H9 (cell line): Measurements from ENCODE around the gene MBP. TPM values are rescaled to one million over a fixed set of nuclear protein-coding genes. Genes with fewer than 3 reads are reported as not detected.

Source experiments
- DNase-seq: peaks from one replicate; pipeline ENCODE4 v3.0.0-alpha.2; 2017
- H2AFZ ChIP-seq: one replicate; pipeline ENCODE4 v1.6.1; 2013; ENCODE audit warnings: mild to moderate bottlenecking, low read length, control low read depth, moderate library complexity
- H2AK5ac ChIP-seq: 2 replicates; pipeline ENCODE4 v1.6.1; 2013; ENCODE audit warnings: low read length, control low read depth, mixed read lengths; ENCODE audit not compliant: insufficient read length
- H2BK120ac ChIP-seq: one replicate; pipeline ENCODE4 v1.6.1; 2013; ENCODE audit warnings: low read depth, mild to moderate bottlenecking, low read length, control low read depth, inconsistent platforms; ENCODE audit not compliant: poor library complexity, severe bottlenecking
- H2BK12ac ChIP-seq: 2 replicates; pipeline ENCODE4 v1.6.1; 2013; ENCODE audit warnings: low read length, control low read depth, mixed read lengths, low read depth; ENCODE audit not compliant: insufficient read length
- H2BK15ac ChIP-seq: 2 replicates; pipeline ENCODE4 v1.6.1; 2013; ENCODE audit warnings: low read depth, low read length, control low read depth
- H2BK20ac ChIP-seq: one replicate; pipeline ENCODE4 v1.6.1; 2013; ENCODE audit warnings: low read depth, mild to moderate bottlenecking, low read length, control low read depth, inconsistent platforms; ENCODE audit not compliant: poor library complexity, severe bottlenecking
- H2BK5ac ChIP-seq: 2 replicates; pipeline ENCODE4 v1.6.1; 2013; ENCODE audit warnings: low read length, control low read depth, mixed read lengths; ENCODE audit not compliant: insufficient read length
- H3K14ac ChIP-seq: 2 replicates; pipeline ENCODE4 v1.6.1; 2013; ENCODE audit warnings: low read length, control low read depth; ENCODE audit not compliant: insufficient read depth
- H3K18ac ChIP-seq: 2 replicates; pipeline ENCODE4 v1.6.1; 2013; ENCODE audit warnings: low read depth, mild to moderate bottlenecking, mixed read lengths, low read length, control low read depth; ENCODE audit not compliant: insufficient read length
- H3K23ac ChIP-seq: 2 replicates; pipeline ENCODE4 v1.6.1; 2013; ENCODE audit warnings: low read length, control low read depth, mixed read lengths, low read depth; ENCODE audit not compliant: insufficient read length
- H3K23me2 ChIP-seq: 2 replicates; pipeline ENCODE4 v1.6.1; 2013; ENCODE audit warnings: low read depth, mild to moderate bottlenecking, mixed read lengths, low read length, control low read depth; ENCODE audit not compliant: insufficient read length, poor library complexity, severe bottlenecking
- H3K27ac ChIP-seq: 2 replicates; pipeline ENCODE4 v1.5.1; 2013; ENCODE audit warnings: low read length, control low read depth, mixed read lengths, low read depth; ENCODE audit not compliant: insufficient read length
- H3K27me3 ChIP-seq: 2 replicates; pipeline ENCODE4 v1.6.1; 2013; ENCODE audit warnings: low read length, control low read depth, inconsistent platforms; ENCODE audit not compliant: insufficient read depth
- H3K4ac ChIP-seq: 2 replicates; pipeline ENCODE4 v1.6.1; 2013; ENCODE audit warnings: low read depth, mild to moderate bottlenecking, control low read depth, inconsistent platforms, low read length, moderate library complexity
- H3K4me1 ChIP-seq: 2 replicates; pipeline ENCODE4 v1.6.1; 2013; ENCODE audit warnings: low read length, control low read depth, inconsistent platforms; ENCODE audit not compliant: insufficient read depth
- H3K4me2 ChIP-seq: 2 replicates; pipeline ENCODE4 v1.6.1; 2013; ENCODE audit warnings: low read length, control low read depth, mixed read lengths; ENCODE audit not compliant: insufficient read length, insufficient read depth
- H3K56ac ChIP-seq: 2 replicates; pipeline ENCODE4 v1.6.1; 2013; ENCODE audit warnings: low read depth, mild to moderate bottlenecking, mixed read lengths, low read length, control low read depth; ENCODE audit not compliant: insufficient read length
- H3K79me1 ChIP-seq: 2 replicates; pipeline ENCODE4 v1.6.1; 2013; ENCODE audit warnings: low read depth, mild to moderate bottlenecking, moderate library complexity, low read length, control low read depth, inconsistent platforms; ENCODE audit not compliant: insufficient read depth, poor library complexity, severe bottlenecking
- H3K79me2 ChIP-seq: 2 replicates; pipeline ENCODE4 v1.6.1; 2013; ENCODE audit warnings: low read length, control low read depth, inconsistent platforms; ENCODE audit not compliant: insufficient read depth
- H3K9ac ChIP-seq: 2 replicates; pipeline ENCODE4 v1.6.1; 2013; ENCODE audit warnings: low read length, control low read depth, mixed read lengths; ENCODE audit not compliant: insufficient read length; ENCODE audit errors: extremely low read depth
- H3K9me3 ChIP-seq: one replicate; pipeline ENCODE4 v1.6.1; 2013; ENCODE audit warnings: low read depth, low read length, inconsistent platforms; ENCODE audit not compliant: control insufficient read depth
- H3T11ph ChIP-seq: one replicate; pipeline ENCODE4 v1.6.1; 2013; ENCODE audit warnings: mild to moderate bottlenecking, low read length, control low read depth, inconsistent platforms
- H4K20me1 ChIP-seq: one replicate; pipeline ENCODE4 v1.6.1; 2013; ENCODE audit not compliant: control insufficient read depth, insufficient read length, insufficient read depth
- H4K5ac ChIP-seq: 2 replicates; pipeline ENCODE4 v1.6.1; 2013; ENCODE audit warnings: low read depth, mild to moderate bottlenecking, mixed read lengths, low read length, control low read depth; ENCODE audit not compliant: insufficient read length
- H4K8ac ChIP-seq: replicated peaks from 2 replicates; pipeline ENCODE4 v1.6.1; 2013; ENCODE audit warnings: low read length, control low read depth, mixed read lengths, low read depth; ENCODE audit not compliant: insufficient read length
- H4K91ac ChIP-seq: 2 replicates; pipeline ENCODE4 v1.6.1; 2013; ENCODE audit warnings: low read depth, mild to moderate bottlenecking, moderate library complexity, mixed read lengths, low read length, control low read depth; ENCODE audit not compliant: insufficient read length
- H3K27ac Mint-ChIP-seq, 3 experiments: 2 replicates in 2 of 3; 3 replicates in 1 of 3; pipeline ENCODE4 v1.8.0; 2020 to 2021; ENCODE audit warnings: mixed read lengths in 3 of 3, mild to moderate bottlenecking in 1 of 3, moderate library complexity in 1 of 3
- H3K27me3 Mint-ChIP-seq: 2 replicates; pipeline ENCODE4 v1.8.0; 2021; ENCODE audit warnings: low read depth, mild to moderate bottlenecking, moderate library complexity, mixed read lengths
- H3K36me3 Mint-ChIP-seq, 3 experiments: 2 replicates in 2 of 3; 3 replicates in 1 of 3; pipeline ENCODE4 v1.8.0; 2020 to 2021; ENCODE audit warnings: low read depth in 3 of 3, mixed read lengths in 3 of 3; ENCODE audit not compliant: insufficient read depth in 1 of 3
- H3K4me1 Mint-ChIP-seq, 2 experiments: 2 replicates each; pipeline ENCODE4 v1.8.0; 2020; ENCODE audit warnings: mixed read lengths in 2 of 2
- H3K4me3 Mint-ChIP-seq, 2 experiments: 2 replicates in 1 of 2; 3 replicates in 1 of 2; pipeline ENCODE4 v1.8.0; 2020 to 2021; ENCODE audit warnings: mild to moderate bottlenecking in 2 of 2, mixed read lengths in 2 of 2, moderate library complexity in 1 of 2
- H3K9me3 Mint-ChIP-seq, 2 experiments: 2 replicates in 1 of 2; 3 replicates in 1 of 2; pipeline ENCODE4 v1.8.0; 2020; ENCODE audit warnings: mild to moderate bottlenecking in 2 of 2, mixed read lengths in 2 of 2, moderate library complexity in 1 of 2
- WGBS: extraction: QIAGEN DNeasy Blood & Tissue Kit; methylation state at CpG from one replicate; pipeline ENCODE4 v1.1.7; 2013; ENCODE audit warnings: missing lambda C conversion rate, low lambda C conversion rate, mixed read lengths; ENCODE audit not compliant: insufficient read length; ENCODE audit errors: extremely low coverage; 5-methylcytosine and 5-hydroxymethylcytosine counted together
- total RNA-seq: library from RNA; stranded (reverse); gene quantifications from 2 replicates; pipeline ENCODE4 v1.2.1, GENCODE V29; 2021
- TF ChIP-seq, protein P1 (sequence below): fragments of 200-600 bp; sonication (generic); conservative IDR thresholded peaks from 3 replicates; pipeline ENCODE4 v1.8.0; 2021; ENCODE audit warnings: antibody characterized with exemption, mild to moderate bottlenecking

Gene MBP
- total RNA-seq, 1 experiment from 2014 or later: 8.6 TPM

- no peak for DNase-seq
- H3K4me2 ChIP-seq: no peak overlapping the region
- H4K20me1 ChIP-seq: no peaks in the 10 kb centered on the region
- no peak overlapping the region for H2AK5ac ChIP-seq
- no peak overlapping the region for H2AFZ ChIP-seq
- TF ChIP-seq, protein P1, sequence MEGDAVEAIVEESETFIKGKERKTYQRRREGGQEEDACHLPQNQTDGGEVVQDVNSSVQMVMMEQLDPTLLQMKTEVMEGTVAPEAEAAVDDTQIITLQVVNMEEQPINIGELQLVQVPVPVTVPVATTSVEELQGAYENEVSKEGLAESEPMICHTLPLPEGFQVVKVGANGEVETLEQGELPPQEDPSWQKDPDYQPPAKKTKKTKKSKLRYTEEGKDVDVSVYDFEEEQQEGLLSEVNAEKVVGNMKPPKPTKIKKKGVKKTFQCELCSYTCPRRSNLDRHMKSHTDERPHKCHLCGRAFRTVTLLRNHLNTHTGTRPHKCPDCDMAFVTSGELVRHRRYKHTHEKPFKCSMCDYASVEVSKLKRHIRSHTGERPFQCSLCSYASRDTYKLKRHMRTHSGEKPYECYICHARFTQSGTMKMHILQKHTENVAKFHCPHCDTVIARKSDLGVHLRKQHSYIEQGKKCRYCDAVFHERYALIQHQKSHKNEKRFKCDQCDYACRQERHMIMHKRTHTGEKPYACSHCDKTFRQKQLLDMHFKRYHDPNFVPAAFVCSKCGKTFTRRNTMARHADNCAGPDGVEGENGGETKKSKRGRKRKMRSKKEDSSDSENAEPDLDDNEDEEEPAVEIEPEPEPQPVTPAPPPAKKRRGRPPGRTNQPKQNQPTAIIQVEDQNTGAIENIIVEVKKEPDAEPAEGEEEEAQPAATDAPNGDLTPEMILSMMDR: no peak
- H3K14ac ChIP-seq: no peak overlapping the region
- Mint-ChIP-seq H3K27me3 (peaks cover 3% of the 10 kb centered on the region; the same call in 1 of the 2 replicates), H3K9me3 (peaks cover 4 to 8% of the 10 kb centered on the region in 2 experiments; a peak in 3 of 5 replicates), H3K27ac (no peak overlapping the region; a peak in 1 of 7 replicates), H3K4me3 (no peak overlapping the region), H3K4me1 (peaks cover 5 to 9% of the 10 kb centered on the region in 2 experiments; a peak in 3 of 4 replicates), H3K36me3 (peaks cover 0 to 13% (median 6%) of the 10 kb centered on the region in 3 experiments; a peak in 5 of 7 replicates)
- no peak overlapping the region for H3K23ac ChIP-seq
- no peak overlapping the region for H3K18ac ChIP-seq
- no peak overlapping the region for H4K5ac ChIP-seq
- no peak overlapping the region for H3T11ph ChIP-seq
- no peaks in the 10 kb centered on the region for H3K4me1 ChIP-seq
- no peaks in the 10 kb centered on the region for H3K79me1 ChIP-seq
- no peak overlapping the region for H3K27ac ChIP-seq
- no peaks in the 10 kb centered on the region for H3K79me2 ChIP-seq
- no peaks in the 10 kb centered on the region for H3K23me2 ChIP-seq
- WGBS: no CpG with 5 or more reads among the region's 22 CpGs
- H4K8ac ChIP-seq: no peak overlapping the region
- H3K27me3 ChIP-seq: no peaks in the 10 kb centered on the region
- no peak overlapping the region for H2BK120ac ChIP-seq
- H3K4ac ChIP-seq: no peak overlapping the region
- H2BK5ac ChIP-seq: no peak overlapping the region
- no peak overlapping the region for H2BK12ac ChIP-seq
- no peak overlapping the region for H3K9ac ChIP-seq
- no peak overlapping the region for H2BK20ac ChIP-seq
- H3K9me3 ChIP-seq: no peaks in the 10 kb centered on the region
- H2BK15ac ChIP-seq: no peak overlapping the region
- H4K91ac ChIP-seq: no peak overlapping the region
- H3K56ac ChIP-seq: no peak overlapping the region
These were observed 19.4 kb upstream of the MBP start for GRCh38 chr18:77151772-77152520.
